Upper lobe of left lung (tissue), 6 donors: ENCODE data around the gene ABCD3. TPM values are rescaled to one million over a fixed set of nuclear protein-coding genes. Genes with fewer than 3 reads are reported as not detected.

Source experiments
- ATAC-seq, 2 donors: fragments of 200-7000 bp; cut with Tn5 transposase; one replicate each; pipeline ENCODE4 v1.9.1; 2022; ENCODE audit warnings: mild to moderate bottlenecking in 2 of 2, moderate library complexity in 2 of 2; ENCODE audit not compliant: low FRiP score in 2 of 2
- DNase-seq, 2 donors: peaks; one replicate each; pipeline ENCODE4 v3.0.0-alpha.2; 2019 to 2020
- H3K27ac ChIP-seq, 4 donors: fragments of 200-600 bp; sonication (generic); one replicate each; pipeline ENCODE4 v1.5.1; 2016 to 2019
- H3K27me3 ChIP-seq, 4 donors: fragments of 200-600 bp; sonication (generic); one replicate each; pipeline ENCODE4 v1.5.1; 2017 to 2019
- H3K36me3 ChIP-seq, 4 donors: fragments of 200-600 bp; sonication (generic); one replicate each; pipeline ENCODE4 v1.5.1; 2016 to 2019
- H3K4me1 ChIP-seq, 4 donors: fragments of 200-600 bp; sonication (generic); one replicate each; pipeline ENCODE4 v1.5.1; 2018 to 2019
- H3K4me3 ChIP-seq, 4 donors: fragments of 200-600 bp; sonication (generic); one replicate each; pipeline ENCODE4 v1.5.1; 2017 to 2019; ENCODE audit warnings: mild to moderate bottlenecking in 2 of 4, moderate library complexity in 1 of 4
- H3K9me3 ChIP-seq, 4 donors: fragments of 200-600 bp; sonication (generic); one replicate each; pipeline ENCODE4 v1.5.1; 2018 to 2019
- EP300 ChIP-seq, 4 donors: sonication (generic); formaldehyde crosslinking; IDR thresholded peaks; one replicate each; pipeline ENCODE4 v1.5.1; 2017; ENCODE audit warnings: antibody characterized with exemption in 4 of 4, control low read depth in 2 of 4
- POLR2A ChIP-seq, 4 donors: fragments of 450-650 bp; IDR thresholded peaks; one replicate each; pipeline ENCODE4 v1.5.1; 2016 to 2017; ENCODE audit warnings: antibody characterized with exemption in 4 of 4, mild to moderate bottlenecking in 2 of 4
- POLR2AphosphoS5 ChIP-seq, 2 donors: sonication (generic); formaldehyde crosslinking; IDR thresholded peaks; one replicate each; pipeline ENCODE4 v1.5.1; 2017; ENCODE audit warnings: antibody characterized with exemption in 2 of 2
- WGBS, 2 donors: methylation state at CpG; one replicate each; pipeline ENCODE4 v1.1.5; 2017 to 2018; 5-methylcytosine and 5-hydroxymethylcytosine counted together
- total RNA-seq, 6 donors: library from RNA; depleted of rRNA in 4 of 6; stranded (reverse); fragments of >200 nt in 4 of 6; gene quantifications; one replicate each; pipeline versions ENCODE4 v1.1.0 to v1.2.1, GENCODE V29; 2016 to 2021
- TF ChIP-seq, protein P1 (sequence below), 6 experiments: fragments of 450-650 bp in 4 of 6; fragments of 200-600 bp in 2 of 6; sonication (generic) in 2 of 6; IDR thresholded peaks; one replicate each; pipeline ENCODE4 v1.5.1; 2016 to 2019; ENCODE audit warnings: antibody characterized with exemption in 6 of 6
- donor health status: DM: no; HTN: no; CAD: no; lungs with moderate emphysema.
- donor health status: DM: no; HTN: yes; CAD: no; lungs with severe emphysema.

Gene ABCD3
- total RNA-seq, 6 donors from 2014 or later = 14.2 to 54.8 (median 38.1) TPM

DNA sequence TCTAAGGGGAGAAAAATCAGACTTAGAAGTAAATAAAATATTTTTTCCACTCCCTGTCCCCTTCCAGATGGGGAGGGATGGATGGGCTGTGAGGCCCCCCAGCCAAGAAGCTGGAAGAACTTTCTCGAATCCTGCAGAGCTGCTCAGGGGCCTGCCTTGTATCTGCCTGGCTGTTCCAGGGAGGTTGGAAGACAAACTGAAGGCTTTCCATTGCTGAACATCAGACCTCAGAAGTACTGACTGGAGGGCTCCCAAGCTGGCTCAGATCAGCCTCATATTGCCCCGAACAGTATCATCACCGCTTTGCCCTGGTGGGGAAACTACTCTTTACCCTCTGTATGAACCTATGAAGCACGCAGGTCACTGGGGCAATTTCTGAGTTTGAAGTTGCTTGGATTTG, 135.7 kb downstream of the ABCD3 start:
- peaks cover 0 to 13% (median 2%) of the 10 kb centered on the region in 4 donors for H3K4me1 ChIP-seq
- WGBS, 2 donors = 83% methylated on average over 4 of the region's 4 CpGs
- TF ChIP-seq EP300 (IDR thresholded peaks at IDR 0.05) = no peak
- TF ChIP-seq POLR2AphosphoS5 (IDR thresholded peaks at IDR 0.05) = no peak
- TF ChIP-seq, protein P1, sequence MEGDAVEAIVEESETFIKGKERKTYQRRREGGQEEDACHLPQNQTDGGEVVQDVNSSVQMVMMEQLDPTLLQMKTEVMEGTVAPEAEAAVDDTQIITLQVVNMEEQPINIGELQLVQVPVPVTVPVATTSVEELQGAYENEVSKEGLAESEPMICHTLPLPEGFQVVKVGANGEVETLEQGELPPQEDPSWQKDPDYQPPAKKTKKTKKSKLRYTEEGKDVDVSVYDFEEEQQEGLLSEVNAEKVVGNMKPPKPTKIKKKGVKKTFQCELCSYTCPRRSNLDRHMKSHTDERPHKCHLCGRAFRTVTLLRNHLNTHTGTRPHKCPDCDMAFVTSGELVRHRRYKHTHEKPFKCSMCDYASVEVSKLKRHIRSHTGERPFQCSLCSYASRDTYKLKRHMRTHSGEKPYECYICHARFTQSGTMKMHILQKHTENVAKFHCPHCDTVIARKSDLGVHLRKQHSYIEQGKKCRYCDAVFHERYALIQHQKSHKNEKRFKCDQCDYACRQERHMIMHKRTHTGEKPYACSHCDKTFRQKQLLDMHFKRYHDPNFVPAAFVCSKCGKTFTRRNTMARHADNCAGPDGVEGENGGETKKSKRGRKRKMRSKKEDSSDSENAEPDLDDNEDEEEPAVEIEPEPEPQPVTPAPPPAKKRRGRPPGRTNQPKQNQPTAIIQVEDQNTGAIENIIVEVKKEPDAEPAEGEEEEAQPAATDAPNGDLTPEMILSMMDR (IDR thresholded peaks at IDR 0.05) = no peak
- TF ChIP-seq POLR2A (IDR thresholded peaks at IDR 0.05) = no peak
- H3K4me3 ChIP-seq = no peak overlapping the region
- peak overlapping the region in 1 of 4 donors; percentile 32 for H3K27ac ChIP-seq
- no peaks in the 10 kb centered on the region for H3K9me3 ChIP-seq
- ATAC-seq = no peak
- no peak for DNase-seq
- no peaks in the 10 kb centered on the region for H3K36me3 ChIP-seq
- H3K27me3 ChIP-seq = no peaks in the 10 kb centered on the region

DNA sequence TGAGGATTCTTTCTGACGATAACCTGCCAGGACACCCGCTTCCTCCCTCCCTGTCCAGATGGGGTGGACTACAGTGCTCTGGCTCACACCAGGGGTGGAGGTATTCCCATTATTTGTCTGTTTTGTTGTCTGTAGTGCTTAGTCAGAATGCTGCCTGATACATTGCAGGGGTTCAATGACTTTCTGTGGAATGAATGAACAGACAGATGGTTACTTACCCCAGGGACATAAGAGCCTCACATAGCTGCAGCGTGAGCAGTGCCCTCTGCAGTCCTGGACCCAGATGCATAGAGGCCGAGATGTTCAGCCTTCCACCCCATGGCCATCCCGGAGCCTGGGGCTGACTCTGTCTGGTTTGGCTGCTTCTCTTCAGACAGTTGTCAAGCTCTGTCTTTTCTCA, 136.4 kb downstream of the ABCD3 start:
- 93% methylated on average over 5 of the region's 5 CpGs for WGBS, 2 donors
- Histone ChIP-seq H3K36me3 (no peaks in the 10 kb centered on the region), H3K27me3 (no peaks in the 10 kb centered on the region), H3K4me3 (no peak overlapping the region), H3K27ac (no peak overlapping the region), H3K4me1 (peaks cover 0 to 13% (median 2%) of the 10 kb centered on the region in 4 donors), H3K9me3 (no peaks in the 10 kb centered on the region)
- ATAC-seq = no peak
- no peak for TF ChIP-seq POLR2A (IDR thresholded peaks at IDR 0.05)
- TF ChIP-seq, protein P1 (IDR thresholded peaks at IDR 0.05) = no peak
- TF ChIP-seq POLR2AphosphoS5 (IDR thresholded peaks at IDR 0.05) = no peak
- no peak for TF ChIP-seq EP300 (IDR thresholded peaks at IDR 0.05)
- DNase-seq = no peak

DNA sequence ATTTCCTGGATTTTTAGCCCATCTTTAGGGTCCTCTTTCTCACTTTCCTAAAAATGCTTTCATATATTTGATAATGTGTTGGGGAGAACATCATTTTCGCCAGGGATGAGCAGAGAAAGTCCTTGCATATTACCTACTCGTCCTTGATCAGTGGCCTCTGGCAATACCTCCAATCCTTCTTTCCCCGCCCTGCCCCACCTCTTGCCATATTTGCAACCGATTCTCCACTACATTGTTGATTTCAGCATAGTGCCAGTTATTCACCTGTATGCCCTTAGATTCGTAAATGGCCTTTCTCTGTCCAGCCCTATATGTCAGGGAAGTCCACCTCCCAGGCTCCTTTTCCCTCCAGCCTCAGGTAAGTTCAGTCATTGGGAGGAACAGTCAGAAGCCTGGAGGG, 136.9 kb downstream of the ABCD3 start:
- peaks cover 0 to 13% (median 2%) of the 10 kb centered on the region in 4 donors for H3K4me1 ChIP-seq
- no peak for TF ChIP-seq POLR2AphosphoS5 (IDR thresholded peaks at IDR 0.05)
- TF ChIP-seq POLR2A (IDR thresholded peaks at IDR 0.05) = no peak
- TF ChIP-seq, protein P1 (IDR thresholded peaks at IDR 0.05) = no peak
- no peak for TF ChIP-seq EP300 (IDR thresholded peaks at IDR 0.05)
- DNase-seq (no peak), ATAC-seq (no peak)
- H3K36me3 ChIP-seq = no peaks in the 10 kb centered on the region
- no peaks in the 10 kb centered on the region for H3K9me3 ChIP-seq
- no peak overlapping the region for H3K4me3 ChIP-seq
- WGBS, 2 donors = 91 to 95% methylated on average over 5 of the region's 5 CpGs
- no peaks in the 10 kb centered on the region for H3K27me3 ChIP-seq
- H3K27ac ChIP-seq = no peak overlapping the region

DNA sequence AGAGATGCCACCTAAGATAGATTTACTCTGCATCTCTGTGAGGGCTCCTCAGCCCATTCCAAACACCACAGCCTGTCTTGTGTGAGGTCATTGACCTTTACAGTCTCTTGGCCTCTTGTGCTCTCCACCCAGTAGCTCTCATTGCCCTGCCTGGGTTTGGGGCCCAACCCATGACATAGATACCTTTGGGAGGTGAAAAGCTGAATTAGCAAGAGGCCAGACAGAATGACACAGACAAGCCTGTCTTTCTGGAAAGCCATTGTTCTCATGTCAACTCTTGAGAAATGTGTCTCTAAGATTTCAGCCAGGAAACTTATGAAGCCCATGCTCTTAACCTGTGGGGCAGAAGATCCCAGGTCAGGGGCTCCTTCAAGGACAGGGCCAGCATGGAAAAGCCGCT, 141.7 kb downstream of the ABCD3 start:
- Histone ChIP-seq H3K36me3 (no peaks in the 10 kb centered on the region), H3K27me3 (no peaks in the 10 kb centered on the region), H3K4me1 (no peaks in the 10 kb centered on the region), H3K9me3 (no peaks in the 10 kb centered on the region), H3K4me3 (no peak overlapping the region), H3K27ac (no peak overlapping the region)
- no peak for DNase-seq
- no peak for ATAC-seq
- WGBS, 2 donors = 86 to 95% methylated on average over 1 of the region's 1 CpG
- TF ChIP-seq EP300 (IDR thresholded peaks at IDR 0.05) = no peak
- no peak for TF ChIP-seq POLR2AphosphoS5 (IDR thresholded peaks at IDR 0.05)
- no peak for TF ChIP-seq POLR2A (IDR thresholded peaks at IDR 0.05)
- TF ChIP-seq, protein P1 (IDR thresholded peaks at IDR 0.05) = no peak

DNA sequence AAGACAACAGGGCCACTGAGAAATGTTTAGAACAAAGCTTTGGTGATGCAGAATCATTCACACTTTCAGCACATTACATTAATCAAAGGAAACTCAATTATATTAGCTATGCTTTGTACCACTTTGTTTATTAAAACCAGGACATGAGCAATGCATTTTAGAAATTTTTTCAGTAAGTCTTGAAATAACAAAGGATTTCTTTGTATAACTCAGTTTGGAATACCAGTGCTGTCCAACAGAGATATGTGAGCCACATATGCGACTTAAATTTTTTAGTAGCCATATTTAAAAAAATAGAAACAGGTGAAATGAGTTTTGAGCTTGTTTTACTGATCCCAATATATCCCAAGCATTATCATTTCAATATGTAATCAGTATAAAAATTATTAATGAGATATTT, 142.1 kb downstream of the ABCD3 start:
- H3K27ac ChIP-seq = no peak overlapping the region
- H3K4me1 ChIP-seq = no peaks in the 10 kb centered on the region
- whole genome bisulfite sequencing, 2 donors = 66 to 84% methylated on average over 1 of the region's 1 CpG
- ATAC-seq (no peak), DNase-seq (no peak)
- no peaks in the 10 kb centered on the region for H3K27me3 ChIP-seq
- TF ChIP-seq POLR2AphosphoS5 (IDR thresholded peaks at IDR 0.05) (no peak), EP300 (IDR thresholded peaks at IDR 0.05) (no peak), POLR2A (IDR thresholded peaks at IDR 0.05) (no peak)
- TF ChIP-seq, protein P1 (IDR thresholded peaks at IDR 0.05) = no peak
- H3K9me3 ChIP-seq = no peaks in the 10 kb centered on the region
- no peaks in the 10 kb centered on the region for H3K36me3 ChIP-seq
- no peak overlapping the region for H3K4me3 ChIP-seq
